Glutamatergic neuron (in vitro differentiated cells): Measurements from ENCODE around the gene TBC1D22B. TPM values are rescaled to one million over a fixed set of nuclear protein-coding genes. Genes with fewer than 3 reads are reported as not detected.
A peak's percentile ranks its signal among the peaks of the same experiment; 100 is the strongest.

Source experiments
- DNase-seq: peaks from one replicate; pipeline ENCODE4 v3.0.0; 2022
- H3K27ac Mint-ChIP-seq: one replicate; pipeline ENCODE4 v1.8.0; 2020; ENCODE audit warnings: mild to moderate bottlenecking, mixed read lengths, inconsistent platforms; ENCODE audit not compliant: unreplicated experiment
- H3K27me3 Mint-ChIP-seq: one replicate; pipeline ENCODE4 v1.8.0; 2020; ENCODE audit warnings: mild to moderate bottlenecking, moderate library complexity, mixed read lengths, inconsistent platforms; ENCODE audit not compliant: unreplicated experiment
- H3K36me3 Mint-ChIP-seq: one replicate; pipeline ENCODE4 v1.8.0; 2020; ENCODE audit warnings: mild to moderate bottlenecking, mixed read lengths, inconsistent platforms; ENCODE audit not compliant: unreplicated experiment
- H3K4me1 Mint-ChIP-seq: one replicate; pipeline ENCODE4 v1.8.0; 2020; ENCODE audit warnings: mild to moderate bottlenecking, low read depth, mixed read lengths, inconsistent platforms; ENCODE audit not compliant: unreplicated experiment
- H3K4me3 Mint-ChIP-seq: one replicate; pipeline ENCODE4 v1.8.0; 2020; ENCODE audit warnings: mild to moderate bottlenecking, mixed read lengths, inconsistent platforms; ENCODE audit not compliant: unreplicated experiment
- H3K9me3 Mint-ChIP-seq: one replicate; pipeline ENCODE4 v1.8.0; 2020; ENCODE audit warnings: mild to moderate bottlenecking, moderate library complexity, mixed read lengths, inconsistent platforms; ENCODE audit not compliant: unreplicated experiment
- long read RNA-seq: library from polyadenylated mRNA; unstranded; transcript quantifications from one replicate; pipeline ENCODE4 v2.0.0, GENCODE V29; 2020; ENCODE audit not compliant: unreplicated experiment
- total RNA-seq: library from RNA; stranded (reverse); fragmentation: NEBNext Ultra II Directional; extraction: Animal tissue kit (Norgen Biotek cat#: 25700); gene quantifications from one replicate; pipeline ENCODE4 v1.2.1, GENCODE V29; 2021; ENCODE audit not compliant: unreplicated experiment
- TF ChIP-seq, protein P1 (sequence below): fragments of 200-600 bp; sonication (generic); IDR thresholded peaks from one replicate; pipeline ENCODE4 v1.5.0; 2021; ENCODE audit not compliant: partially characterized antibody, unreplicated experiment

The TBC1D22B gene, protein sequence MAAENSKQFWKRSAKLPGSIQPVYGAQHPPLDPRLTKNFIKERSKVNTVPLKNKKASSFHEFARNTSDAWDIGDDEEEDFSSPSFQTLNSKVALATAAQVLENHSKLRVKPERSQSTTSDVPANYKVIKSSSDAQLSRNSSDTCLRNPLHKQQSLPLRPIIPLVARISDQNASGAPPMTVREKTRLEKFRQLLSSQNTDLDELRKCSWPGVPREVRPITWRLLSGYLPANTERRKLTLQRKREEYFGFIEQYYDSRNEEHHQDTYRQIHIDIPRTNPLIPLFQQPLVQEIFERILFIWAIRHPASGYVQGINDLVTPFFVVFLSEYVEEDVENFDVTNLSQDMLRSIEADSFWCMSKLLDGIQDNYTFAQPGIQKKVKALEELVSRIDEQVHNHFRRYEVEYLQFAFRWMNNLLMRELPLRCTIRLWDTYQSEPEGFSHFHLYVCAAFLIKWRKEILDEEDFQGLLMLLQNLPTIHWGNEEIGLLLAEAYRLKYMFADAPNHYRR
- total RNA-seq = 10.2 TPM
- long read RNA-seq, partial matches to known transcripts = 0 of 3 reads
- long read RNA-seq, other reads (novel, unspliced or antisense) = 3 of 3 reads

- H3K9me3 Mint-ChIP-seq = no peaks in the 10 kb centered on the region
- peaks cover 5% of the 10 kb centered on the region for H3K4me1 Mint-ChIP-seq
- peak within 1 kb of the TSS; percentile 81 for H3K27ac Mint-ChIP-seq
- TF ChIP-seq, protein P1, sequence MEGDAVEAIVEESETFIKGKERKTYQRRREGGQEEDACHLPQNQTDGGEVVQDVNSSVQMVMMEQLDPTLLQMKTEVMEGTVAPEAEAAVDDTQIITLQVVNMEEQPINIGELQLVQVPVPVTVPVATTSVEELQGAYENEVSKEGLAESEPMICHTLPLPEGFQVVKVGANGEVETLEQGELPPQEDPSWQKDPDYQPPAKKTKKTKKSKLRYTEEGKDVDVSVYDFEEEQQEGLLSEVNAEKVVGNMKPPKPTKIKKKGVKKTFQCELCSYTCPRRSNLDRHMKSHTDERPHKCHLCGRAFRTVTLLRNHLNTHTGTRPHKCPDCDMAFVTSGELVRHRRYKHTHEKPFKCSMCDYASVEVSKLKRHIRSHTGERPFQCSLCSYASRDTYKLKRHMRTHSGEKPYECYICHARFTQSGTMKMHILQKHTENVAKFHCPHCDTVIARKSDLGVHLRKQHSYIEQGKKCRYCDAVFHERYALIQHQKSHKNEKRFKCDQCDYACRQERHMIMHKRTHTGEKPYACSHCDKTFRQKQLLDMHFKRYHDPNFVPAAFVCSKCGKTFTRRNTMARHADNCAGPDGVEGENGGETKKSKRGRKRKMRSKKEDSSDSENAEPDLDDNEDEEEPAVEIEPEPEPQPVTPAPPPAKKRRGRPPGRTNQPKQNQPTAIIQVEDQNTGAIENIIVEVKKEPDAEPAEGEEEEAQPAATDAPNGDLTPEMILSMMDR = no peak
- peak within 1 kb of the TSS; percentile 95 for H3K4me3 Mint-ChIP-seq
- H3K27me3 Mint-ChIP-seq = peaks cover 4% of the 10 kb centered on the region
- no peaks in the 10 kb centered on the region for H3K36me3 Mint-ChIP-seq
- peak; percentile 95 for DNase-seq
These were observed at the start of gene TBC1D22B, which contains the start of gene TMEM217 for GRCh38 chr6:37257634-37258404. TBC1D22B (plus strand) TSS chr6:37257772; CDS start chr6:37257918, 146 bp downstream. TMEM217 (minus strand) TSS chr6:37258144; CDS start chr6:37219030, 39,114 bp downstream.

- no peak overlapping the region for H3K4me3 Mint-ChIP-seq
- peaks cover 2% of the 10 kb centered on the region for H3K9me3 Mint-ChIP-seq
- no peaks in the 10 kb centered on the region for H3K4me1 Mint-ChIP-seq
- peak; percentile 88 for DNase-seq
- no peak overlapping the region for H3K27ac Mint-ChIP-seq
- TF ChIP-seq, protein P1 = peak; percentile 82
- H3K36me3 Mint-ChIP-seq = no peaks in the 10 kb centered on the region
- H3K27me3 Mint-ChIP-seq = peaks cover 5% of the 10 kb centered on the region
These were observed 49.6 kb upstream of the TBC1D22B start for GRCh38 chr6:37207903-37208456.

- Mint-ChIP-seq H3K4me3 (no peak overlapping the region), H3K36me3 (no peaks in the 10 kb centered on the region), H3K27ac (no peak overlapping the region), H3K4me1 (no peaks in the 10 kb centered on the region), H3K9me3 (peaks cover 2% of the 10 kb centered on the region), H3K27me3 (peaks cover 5% of the 10 kb centered on the region)
- TF ChIP-seq, protein P1 = no peak
- DNase-seq = no peak
These were observed 48.8 kb upstream of the TBC1D22B start for GRCh38 chr6:37208793-37209192.

GRCh38 chr6:37209461-37210205, 47.9 kb upstream of the TBC1D22B start:
- H3K27ac Mint-ChIP-seq = no peak overlapping the region
- no peak overlapping the region for H3K4me3 Mint-ChIP-seq
- no peak for DNase-seq
- peaks cover 2% of the 10 kb centered on the region for H3K9me3 Mint-ChIP-seq
- TF ChIP-seq, protein P1 = no peak
- peaks cover 4% of the 10 kb centered on the region for H3K27me3 Mint-ChIP-seq
- H3K4me1 Mint-ChIP-seq = no peaks in the 10 kb centered on the region
- H3K36me3 Mint-ChIP-seq = no peaks in the 10 kb centered on the region
